Peyer's patch (tissue), 4 donors: ENCODE measurements around the gene NMT1. TPM values are rescaled to one million over a fixed set of nuclear protein-coding genes. Genes with fewer than 3 reads are reported as not detected.
A peak's percentile ranks its signal among the peaks of the same experiment; 100 is the strongest.

Source experiments
- DNase-seq, 3 donors: peaks; one replicate each; pipeline ENCODE4 v3.0.0-alpha.2; 2017 to 2019
- H3K27ac ChIP-seq, 4 donors: fragments of 200-600 bp; sonication (generic); one replicate each; pipeline ENCODE4 v1.5.1; 2016 to 2019
- H3K27me3 ChIP-seq, 2 donors: fragments of 200-600 bp; sonication (generic); one replicate each; pipeline ENCODE4 v1.5.1; 2019
- H3K36me3 ChIP-seq, 3 donors: fragments of 200-600 bp; sonication (generic); one replicate each; pipeline ENCODE4 v1.5.1; 2016 to 2019
- H3K4me1 ChIP-seq, 4 donors: fragments of 200-600 bp; sonication (generic); one replicate each; pipeline ENCODE4 v1.5.1; 2016 to 2019
- H3K4me3 ChIP-seq, 4 donors: fragments of 200-600 bp; sonication (generic); 1 replicate in 3 of 4; 2 replicates in 1 of 4; pipeline ENCODE4 v1.5.1; 2016 to 2019; ENCODE audit warnings: mild to moderate bottlenecking in 1 of 4
- H3K9me3 ChIP-seq, 4 donors: fragments of 200-600 bp; sonication (generic); one replicate each; pipeline ENCODE4 v1.5.1; 2016 to 2019; ENCODE audit warnings: mild to moderate bottlenecking in 1 of 4
- POLR2A ChIP-seq, 2 donors: fragments of 450-650 bp; IDR thresholded peaks; one replicate each; pipeline ENCODE4 v1.5.1; 2017; ENCODE audit warnings: antibody characterized with exemption in 2 of 2, mild to moderate bottlenecking in 2 of 2, moderate library complexity in 2 of 2
- total RNA-seq, 4 donors: library from RNA; depleted of rRNA; stranded (reverse); fragments of >200 nt; gene quantifications; one replicate each; pipeline ENCODE4 v1.1.0, GENCODE V29; 2016
- TF ChIP-seq, protein P1 (sequence below), 6 experiments: fragments of 450-650 bp in 4 of 6; fragments of 200-600 bp in 2 of 6; sonication (generic) in 1 of 6; IDR thresholded peaks; one replicate each; pipeline ENCODE4 v1.5.1; 2017 to 2019; ENCODE audit warnings: antibody characterized with exemption in 6 of 6, mild to moderate bottlenecking in 3 of 6, moderate library complexity in 1 of 6

NMT1 gene
- total RNA-seq, 4 donors from 2014 or later, result 60.9 to 111 (median 77.1) TPM

DNA sequence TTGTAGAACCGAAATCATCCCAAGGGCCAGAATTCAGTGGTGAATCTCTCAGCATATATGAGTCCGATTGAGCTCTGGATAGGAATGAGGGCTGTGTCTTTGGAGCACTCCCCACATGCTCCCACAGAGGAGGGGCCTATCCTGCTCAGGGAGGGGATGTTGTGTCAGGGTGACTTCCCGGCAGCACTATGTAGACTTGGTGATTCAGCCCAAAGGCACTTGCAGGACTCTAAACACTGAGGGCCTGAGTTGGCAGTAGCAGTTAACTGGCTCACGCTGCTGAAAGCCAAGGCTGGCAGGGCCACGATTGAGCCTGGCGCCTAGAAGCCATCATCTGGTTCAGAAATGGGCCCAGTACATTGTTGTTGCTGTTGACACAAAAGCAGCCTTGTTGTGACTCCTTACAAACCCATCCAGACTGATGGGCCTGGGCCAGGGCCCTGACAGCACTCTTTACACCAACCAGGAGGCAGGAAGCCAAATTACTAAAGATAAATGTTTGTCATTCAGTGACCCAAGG, 31.9 kb downstream of the NMT1 start:
- Histone ChIP-seq H3K4me1 (peaks cover 0 to 22% (median 3%) of the 10 kb centered on the region in 4 donors), H3K9me3 (no peaks in the 10 kb centered on the region), H3K27me3 (no peaks in the 10 kb centered on the region), H3K4me3 (no peak overlapping the region), H3K36me3 (peaks cover 0 to 90% (median 0%) of the 10 kb centered on the region in 3 donors), H3K27ac (peak overlapping the region; percentile 34 to 87 (median 70))
- DNase-seq, result peak in 2 of 3 donors; percentile 29 to 73
- TF ChIP-seq, protein P1, sequence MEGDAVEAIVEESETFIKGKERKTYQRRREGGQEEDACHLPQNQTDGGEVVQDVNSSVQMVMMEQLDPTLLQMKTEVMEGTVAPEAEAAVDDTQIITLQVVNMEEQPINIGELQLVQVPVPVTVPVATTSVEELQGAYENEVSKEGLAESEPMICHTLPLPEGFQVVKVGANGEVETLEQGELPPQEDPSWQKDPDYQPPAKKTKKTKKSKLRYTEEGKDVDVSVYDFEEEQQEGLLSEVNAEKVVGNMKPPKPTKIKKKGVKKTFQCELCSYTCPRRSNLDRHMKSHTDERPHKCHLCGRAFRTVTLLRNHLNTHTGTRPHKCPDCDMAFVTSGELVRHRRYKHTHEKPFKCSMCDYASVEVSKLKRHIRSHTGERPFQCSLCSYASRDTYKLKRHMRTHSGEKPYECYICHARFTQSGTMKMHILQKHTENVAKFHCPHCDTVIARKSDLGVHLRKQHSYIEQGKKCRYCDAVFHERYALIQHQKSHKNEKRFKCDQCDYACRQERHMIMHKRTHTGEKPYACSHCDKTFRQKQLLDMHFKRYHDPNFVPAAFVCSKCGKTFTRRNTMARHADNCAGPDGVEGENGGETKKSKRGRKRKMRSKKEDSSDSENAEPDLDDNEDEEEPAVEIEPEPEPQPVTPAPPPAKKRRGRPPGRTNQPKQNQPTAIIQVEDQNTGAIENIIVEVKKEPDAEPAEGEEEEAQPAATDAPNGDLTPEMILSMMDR (IDR thresholded peaks at IDR 0.05), result no peak
- TF ChIP-seq POLR2A (IDR thresholded peaks at IDR 0.05), result no peak

DNA sequence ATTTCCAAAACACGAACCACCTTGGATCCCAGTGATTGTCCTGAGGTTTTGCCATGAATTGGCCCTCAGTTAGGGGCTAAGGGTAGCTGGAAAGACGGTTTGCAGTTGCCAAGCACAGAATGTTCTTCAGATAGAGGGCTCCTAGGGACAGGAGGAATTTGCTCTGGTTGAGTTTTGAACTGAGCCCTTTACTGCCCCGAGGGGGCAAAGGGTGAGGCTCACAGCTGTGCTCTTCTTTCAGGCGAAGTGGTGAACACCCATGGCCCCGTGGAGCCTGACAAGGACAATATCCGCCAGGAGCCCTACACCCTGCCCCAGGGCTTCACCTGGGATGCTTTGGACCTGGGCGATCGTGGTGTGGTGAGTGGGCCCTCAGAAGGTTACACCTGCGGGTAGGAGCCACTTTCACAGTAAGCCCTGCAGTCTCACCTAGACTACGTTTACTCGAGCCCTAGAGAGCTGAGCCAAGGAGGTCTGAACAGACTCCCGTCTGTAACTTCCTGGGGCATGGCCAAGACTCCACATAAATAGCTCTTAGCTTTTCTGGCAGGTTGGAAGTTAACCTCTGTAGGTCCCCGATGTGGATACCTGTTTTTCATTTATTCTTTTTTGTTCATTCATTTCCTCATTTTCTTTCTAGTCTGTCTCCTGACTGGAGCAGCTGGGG, 32.5 kb downstream of the NMT1 start:
- TF ChIP-seq, protein P1 (IDR thresholded peaks at IDR 0.05), result no peak
- TF ChIP-seq POLR2A (IDR thresholded peaks at IDR 0.05), result no peak
- Histone ChIP-seq H3K36me3 (peaks cover 0 to 90% (median 0%) of the 10 kb centered on the region in 3 donors), H3K27me3 (no peaks in the 10 kb centered on the region), H3K9me3 (no peaks in the 10 kb centered on the region), H3K4me3 (no peak overlapping the region), H3K4me1 (peaks cover 0 to 26% (median 3%) of the 10 kb centered on the region in 4 donors), H3K27ac (peak overlapping the region; percentile 34 to 87 (median 70))
- peak in 1 of 3 donors; percentile 52 for DNase-seq

DNA sequence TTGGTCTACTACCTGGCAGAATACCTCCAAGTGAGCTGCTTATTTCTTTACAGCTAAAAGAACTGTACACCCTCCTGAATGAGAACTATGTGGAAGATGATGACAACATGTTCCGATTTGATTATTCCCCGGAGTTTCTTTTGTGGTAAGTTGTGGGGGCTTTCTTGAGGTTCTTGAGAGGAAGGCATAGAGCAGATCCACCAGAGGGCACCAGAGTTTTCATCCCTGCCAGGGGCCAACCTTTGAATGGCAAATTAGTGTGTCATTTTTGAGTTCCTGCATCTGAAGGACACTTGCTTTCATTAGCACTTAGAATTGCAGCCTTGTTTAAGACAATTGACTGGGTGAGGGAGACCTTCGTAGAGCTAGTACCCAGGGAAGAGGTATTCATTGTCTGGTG, 35.0 kb downstream of the NMT1 start:
- TF ChIP-seq POLR2A (IDR thresholded peaks at IDR 0.05), result no peak
- TF ChIP-seq, protein P1 (IDR thresholded peaks at IDR 0.05), result peak in 4 of 6 experiments; percentile 19 to 45 (median 32)
- Histone ChIP-seq H3K27me3 (no peaks in the 10 kb centered on the region), H3K27ac (no peak overlapping the region), H3K4me1 (peaks cover 0 to 30% (median 3%) of the 10 kb centered on the region in 4 donors), H3K4me3 (no peak overlapping the region), H3K36me3 (peaks cover 0 to 88% (median 0%) of the 10 kb centered on the region in 3 donors), H3K9me3 (no peaks in the 10 kb centered on the region)
- no peak for DNase-seq

DNA sequence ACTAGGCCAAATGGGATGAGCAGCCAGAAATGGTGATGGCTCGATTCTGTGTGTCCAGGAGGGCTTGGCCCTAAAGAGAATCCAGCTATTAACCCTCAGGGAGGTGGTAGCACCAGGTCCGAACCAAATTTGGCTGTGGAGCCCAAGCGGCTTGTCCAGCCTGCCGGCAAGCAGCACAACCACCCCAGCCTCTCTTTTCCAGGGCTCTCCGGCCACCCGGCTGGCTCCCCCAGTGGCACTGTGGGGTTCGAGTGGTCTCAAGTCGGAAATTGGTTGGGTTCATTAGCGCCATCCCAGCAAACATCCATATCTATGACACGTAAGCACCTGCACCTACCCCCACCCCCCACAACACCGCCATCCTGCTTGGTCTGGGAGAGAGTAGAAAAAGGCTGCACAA, 35.8 kb downstream of the NMT1 start:
- Histone ChIP-seq H3K27ac (no peak overlapping the region), H3K4me1 (peaks cover 0 to 25% (median 3%) of the 10 kb centered on the region in 4 donors), H3K9me3 (no peaks in the 10 kb centered on the region), H3K36me3 (peaks cover 0 to 91% (median 0%) of the 10 kb centered on the region in 3 donors), H3K27me3 (no peaks in the 10 kb centered on the region), H3K4me3 (no peak overlapping the region)
- no peak for TF ChIP-seq POLR2A (IDR thresholded peaks at IDR 0.05)
- TF ChIP-seq, protein P1 (IDR thresholded peaks at IDR 0.05), result no peak
- no peak for DNase-seq

DNA sequence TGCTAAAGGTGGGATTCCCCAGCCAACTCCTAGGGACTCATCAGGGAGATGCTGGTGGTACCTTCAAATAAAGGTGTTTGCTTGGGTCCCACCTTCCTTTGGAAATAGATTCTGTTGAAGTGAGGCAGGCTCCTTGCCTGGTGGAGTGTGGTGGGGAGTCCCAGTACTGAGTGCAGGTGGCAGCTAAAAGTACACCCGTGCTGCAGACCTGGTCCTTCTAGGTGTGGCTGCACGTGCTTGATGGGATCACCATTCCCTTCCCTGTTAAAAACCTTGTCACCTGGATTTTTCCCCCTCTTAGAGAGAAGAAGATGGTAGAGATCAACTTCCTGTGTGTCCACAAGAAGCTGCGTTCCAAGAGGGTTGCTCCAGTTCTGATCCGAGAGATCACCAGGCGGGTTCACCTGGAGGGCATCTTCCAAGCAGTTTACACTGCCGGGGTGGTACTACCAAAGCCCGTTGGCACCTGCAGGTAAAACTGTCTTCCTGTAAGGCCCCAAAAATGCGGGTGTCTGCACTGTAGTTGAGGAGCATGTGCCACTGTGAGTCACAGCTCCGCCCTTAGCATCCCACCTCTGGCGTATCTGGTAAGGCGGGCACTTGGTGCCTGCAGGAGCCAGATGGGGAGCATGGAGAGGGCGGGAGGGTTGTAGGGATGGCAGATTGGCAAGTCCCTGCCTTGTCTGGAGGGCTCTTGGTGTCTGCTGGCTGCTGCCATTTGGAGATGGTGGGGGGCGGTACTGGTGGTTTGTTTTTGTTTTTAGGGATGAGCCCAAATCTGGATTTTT, 37.2 kb downstream of the NMT1 start:
- no peak for DNase-seq
- Histone ChIP-seq H3K36me3 (peaks cover 0 to 96% (median 4%) of the 10 kb centered on the region in 3 donors), H3K4me3 (no peak overlapping the region), H3K4me1 (peaks cover 0 to 16% (median 3%) of the 10 kb centered on the region in 4 donors), H3K9me3 (no peaks in the 10 kb centered on the region), H3K27me3 (no peaks in the 10 kb centered on the region), H3K27ac (peak overlapping the region in 3 of 4 donors; percentile 5 to 37 (median 7))
- TF ChIP-seq POLR2A (IDR thresholded peaks at IDR 0.05), result no peak
- TF ChIP-seq, protein P1 (IDR thresholded peaks at IDR 0.05), result no peak
